Liver (tissue), 9 donors: ENCODE results near the gene MCM10. TPM values are rescaled to one million over a fixed set of nuclear protein-coding genes. Genes with fewer than 3 reads are reported as not detected.
"Not testable (repeated sequence)": the region's sequence is repeated elsewhere in the genome, so short reads cannot be mapped to it uniquely, and the experiment has no call there.

Experiments used
- DNase-seq: peaks from one replicate; pipeline ENCODE4 v3.0.0-alpha.2; 2017; ENCODE audit warnings: low spot score
- H3K27ac ChIP-seq, 2 donors: one replicate each; pipeline ENCODE4 v1.7.0; 2013; ENCODE audit warnings: inconsistent platforms in 2 of 2, low read length in 2 of 2, control low read depth in 1 of 2, low read depth in 1 of 2, mild to moderate bottlenecking in 1 of 2
- H3K27me3 ChIP-seq, 4 donors: one replicate each; pipeline versions ENCODE4 v1.6.1 to v1.7.0; 2013; ENCODE audit warnings: low read length in 3 of 4, inconsistent platforms in 1 of 4, mild to moderate bottlenecking in 1 of 4, moderate library complexity in 1 of 4; ENCODE audit not compliant: control insufficient read depth in 4 of 4, insufficient read depth in 4 of 4
- H3K36me3 ChIP-seq, 4 donors: one replicate each; pipeline versions ENCODE4 v1.6.1 to v1.7.0; 2013; ENCODE audit warnings: low read length in 3 of 4, mild to moderate bottlenecking in 3 of 4, low read depth in 1 of 4, moderate library complexity in 1 of 4; ENCODE audit not compliant: control insufficient read depth in 4 of 4, insufficient read depth in 3 of 4
- H3K4me1 ChIP-seq, 4 donors: one replicate each; pipeline versions ENCODE4 v1.6.1 to v1.7.0; 2013; ENCODE audit warnings: low read length in 3 of 4, mild to moderate bottlenecking in 3 of 4, moderate library complexity in 1 of 4; ENCODE audit not compliant: control insufficient read depth in 4 of 4, insufficient read depth in 4 of 4
- H3K4me3 ChIP-seq, 3 donors: one replicate each; pipeline versions ENCODE4 v1.6.1 to v1.7.0; 2013; ENCODE audit warnings: low read length in 3 of 3, control low read depth in 1 of 3, low read depth in 1 of 3, mild to moderate bottlenecking in 1 of 3
- H3K9ac ChIP-seq, 2 donors: one replicate each; pipeline ENCODE4 v1.7.0; 2013; ENCODE audit warnings: low read length in 2 of 2, mild to moderate bottlenecking in 2 of 2, moderate library complexity in 2 of 2, control low read depth in 1 of 2, low read depth in 1 of 2
- H3K9me3 ChIP-seq, 4 donors: one replicate each; pipeline versions ENCODE4 v1.6.1 to v1.7.0; 2013; ENCODE audit warnings: low read length in 3 of 4; ENCODE audit not compliant: control insufficient read depth in 4 of 4
- ATF3 ChIP-seq: IDR thresholded peaks from 2 replicates; pipeline ENCODE4 v1.6.1; 2016; ENCODE audit warnings: antibody characterized with exemption
- CTCF ChIP-seq: fragments of 150-350 bp; IDR thresholded peaks from 2 replicates; pipeline ENCODE4 v1.5.1; 2017; ENCODE audit warnings: improper control_type of control experiment, low read depth, low read length; ENCODE audit not compliant: missing input control
- EGR1 ChIP-seq, 2 donors: IDR thresholded peaks; 2 replicates each; pipeline ENCODE4 v1.6.1; 2016 to 2018; ENCODE audit warnings: antibody characterized with exemption in 2 of 2, low read depth in 2 of 2
- FOXA1 ChIP-seq: IDR thresholded peaks from 2 replicates; pipeline ENCODE4 v1.6.1; 2016; ENCODE audit warnings: antibody characterized with exemption
- FOXA2 ChIP-seq: IDR thresholded peaks from 2 replicates; pipeline ENCODE4 v1.6.1; 2016; ENCODE audit warnings: antibody characterized with exemption
- GABPA ChIP-seq, 2 donors: IDR thresholded peaks in 1 of 2; conservative IDR thresholded peaks in 1 of 2; 2 replicates each; pipeline ENCODE4 v1.6.1; 2016; ENCODE audit warnings: antibody characterized with exemption in 2 of 2, mild to moderate bottlenecking in 1 of 2, moderate library complexity in 1 of 2
- HNF4A ChIP-seq, 2 donors: conservative IDR thresholded peaks; 2 replicates each; pipeline ENCODE4 v1.6.1; 2016; ENCODE audit warnings: antibody characterized with exemption in 2 of 2, mild to moderate bottlenecking in 2 of 2
- HNF4G ChIP-seq: IDR thresholded peaks from 2 replicates; pipeline ENCODE4 v1.6.1; 2016; ENCODE audit warnings: antibody characterized with exemption
- JUND ChIP-seq, 2 donors: IDR thresholded peaks; 2 replicates each; pipeline ENCODE4 v1.6.1; 2016; ENCODE audit warnings: antibody characterized with exemption in 2 of 2
- MAX ChIP-seq: IDR thresholded peaks from 2 replicates; pipeline ENCODE4 v1.6.1; 2016; ENCODE audit warnings: antibody characterized with exemption
- NR2F2 ChIP-seq: IDR thresholded peaks from 2 replicates; pipeline ENCODE4 v1.6.1; 2016; ENCODE audit warnings: antibody characterized with exemption
- RAD21 ChIP-seq, 2 donors: IDR thresholded peaks; 2 replicates each; pipeline ENCODE4 v1.6.1; 2016; ENCODE audit warnings: antibody characterized with exemption in 2 of 2, mild to moderate bottlenecking in 2 of 2
- REST ChIP-seq: IDR thresholded peaks from 2 replicates; pipeline ENCODE4 v1.6.1; 2016; ENCODE audit warnings: antibody characterized with exemption, mild to moderate bottlenecking
- SP1 ChIP-seq: IDR thresholded peaks from 2 replicates; pipeline ENCODE4 v1.6.1; 2018; ENCODE audit warnings: antibody characterized with exemption, mild to moderate bottlenecking
- TAF1 ChIP-seq: conservative IDR thresholded peaks from 2 replicates; pipeline ENCODE4 v1.6.1; 2016; ENCODE audit warnings: antibody characterized with exemption, mild to moderate bottlenecking
- YY1 ChIP-seq: IDR thresholded peaks from 2 replicates; pipeline ENCODE4 v1.6.1; 2016; ENCODE audit warnings: antibody characterized with exemption, mild to moderate bottlenecking
- ZBTB33 ChIP-seq: IDR thresholded peaks from 2 replicates; pipeline ENCODE4 v1.6.1; 2016; ENCODE audit warnings: antibody characterized with exemption
- WGBS: extraction: QIAGEN DNeasy Blood & Tissue Kit; methylation state at CpG from one replicate; pipeline ENCODE4 v1.1.7; 2013; 5-methylcytosine and 5-hydroxymethylcytosine counted together
- polyA plus RNA-seq, 2 donors: library from polyadenylated mRNA; stranded (reverse) in 1 of 2; unstranded in 1 of 2; fragments of 200-250 nt in 1 of 2; fragments of >200 nt in 1 of 2; fragmentation: Nextera tagmentation in 1 of 2; extraction: Ambion mirVana in 1 of 2; gene quantifications; one replicate each; pipeline versions ENCODE4 v1.2.1 to v1.2.3, GENCODE V29; 2013 to 2015
- total RNA-seq, 2 donors: library from RNA; depleted of rRNA; stranded (reverse); fragments of >200 nt; gene quantifications; one replicate each; pipeline ENCODE4 v1.2.3, GENCODE V29; 2014
- donor health status: healthy.
- donor health status: healthy.
- donor health status: healthy.
- donor health status: healthy.
- donor health status: healthy.

The MCM10 gene
- total and polyA plus RNA-seq, 4 donors = under 0.01 to 10.0 (median 0.34) TPM

- TF ChIP-seq ZBTB33 (no peak), SP1 (no peak), NR2F2 (no peak)
Observed at GRCh38 chr10:13233358-13233757, 72.0 kb downstream of the MCM10 start (continued).

- TF ChIP-seq TAF1 (no peak), HNF4G (no peak), CTCF (no peak), MAX (no peak), FOXA1 (no peak), GABPA (IDR thresholded peaks at IDR 0.05 in 1 of 2, conservative IDR thresholded peaks at IDR 0.05 in 1 of 2) (no peak), REST (no peak), JUND (IDR thresholded peaks at IDR 0.05) (no peak), YY1 (no peak), RAD21 (IDR thresholded peaks at IDR 0.05) (no peak), HNF4A (conservative IDR thresholded peaks at IDR 0.05) (no peak), ZBTB33 (no peak), ATF3 (no peak), EGR1 (IDR thresholded peaks at IDR 0.05; ENCODE audit: low read depth in 2 of 2) (no peak), FOXA2 (no peak), SP1 (no peak), NR2F2 (no peak)
- DNase-seq = no peak
- no peak within 1 kb of the TSS for H3K9ac ChIP-seq
Observed at GRCh38 chr10:13234172-13234571, 72.8 kb downstream of the MCM10 start, which contains the start of gene UCMA. Gene UCMA, minus strand, starts transcription at chr10:13234374. Its CDS starts 116 bp downstream, at chr10:13234258.

GRCh38 chr10:13234736-13235135 lies 73.4 kb downstream of the MCM10 start:
- H3K36me3 ChIP-seq, H3K27me3 ChIP-seq, H3K27ac ChIP-seq, DNase-seq, H3K9me3 ChIP-seq, H3K9ac ChIP-seq, H3K4me1 ChIP-seq, H3K4me3 ChIP-seq: not testable (repeated sequence)
- WGBS = 90% methylated on average over 13 of the region's 13 CpGs

More at GRCh38 chr10:13234172-13234571, 72.8 kb downstream of the MCM10 start, which contains the start of gene UCMA:
- Histone ChIP-seq H3K9me3 (no peaks in the 10 kb centered on the region), H3K36me3 (no peaks in the 10 kb centered on the region), H3K27me3 (no peaks in the 10 kb centered on the region), H3K27ac (no peak within 1 kb of the TSS), H3K4me1 (no peaks in the 10 kb centered on the region), H3K4me3 (no peak within 1 kb of the TSS)
- WGBS = 73% methylated on average over 10 of the region's 10 CpGs
